ENCODE results near the gene MLC1. TPM values are rescaled to one million over a fixed set of nuclear protein-coding genes. Genes with fewer than 3 reads are reported as not detected.

The MLC1 gene
- total and polyA plus RNA-seq, 2 of the 4 experiments (the other 2 are of a cell fraction): 0.10 TPM; not detected in 1

- ChIA-PET POLR2A (ENCODE audit: unreplicated experiment) (no interaction called here), CTCF (no interaction called here)
- Histone ChIP-seq H3K36me3 (ENCODE audit: control insufficient read depth, insufficient read depth, low read length) (peaks cover 26% of the 10 kb centered on the region), H4K5ac (ENCODE audit: low read depth, low read length) (no peak overlapping the region), H3K27me3 (ENCODE audit: control insufficient read depth, insufficient read depth, low read length) (no peaks in the 10 kb centered on the region), H3K4me3 (ENCODE audit: insufficient read depth, low read depth, low read length) (no peak overlapping the region), H2BK20ac (ENCODE audit: low read depth, low read length) (peak overlapping the region; percentile 47; the same call in 1 of the 2 replicates), H3K56ac (ENCODE audit: extremely low read depth, insufficient read depth, low read length) (no peak overlapping the region), H3K23ac (ENCODE audit: low read depth, low read length) (no peak overlapping the region), H3K9me1 (ENCODE audit: insufficient read depth, low read length) (no peaks in the 10 kb centered on the region), H3K4ac (ENCODE audit: low read depth, low read length) (peak overlapping the region; percentile 31; the same call in 1 of the 2 replicates), H3K14ac (replicated peaks; ENCODE audit: low read depth, low read length) (no peak overlapping the region), H4K91ac (ENCODE audit: insufficient read depth, low read depth, low read length) (0 out of 2 replicates have a peak overlapping the region, but pooled peaks have one; percentile 22), H2AK9ac (replicated peaks; ENCODE audit: low read depth, low read length, poor library complexity) (no peak overlapping the region), H3K4me1 (ENCODE audit: control insufficient read depth, insufficient read depth, low read length) (peaks cover 6% of the 10 kb centered on the region; the same call in 1 of the 2 replicates), H3K18ac (ENCODE audit: low read depth, low read length) (no peak overlapping the region), H4K8ac (ENCODE audit: low read depth in 2 of 2, low read length in 2 of 2) (0 out of 4 replicates have a peak overlapping the region, but pooled peaks of 1 of the 2 experiments have one; percentile 42), H3K79me1 (ENCODE audit: low read depth in 1 of 2, low read length in 2 of 2) (no peaks in the 10 kb centered on the region), H3K9ac (ENCODE audit: low read depth, low read length) (no peak overlapping the region), H2BK15ac (ENCODE audit: low read depth, low read length) (no peak overlapping the region), H2AK5ac (ENCODE audit: low read depth, low read length) (no peak overlapping the region), H3K4me2 (ENCODE audit: low read depth, low read length) (peak overlapping the region; percentile 48), H2BK120ac (ENCODE audit: low read depth, low read length) (peak overlapping the region; percentile 57; the same call in 1 of the 2 replicates), H2BK5ac (ENCODE audit: low read depth, low read length, poor library complexity, severe bottlenecking) (no peak overlapping the region), H4K20me1 (ENCODE audit: insufficient read depth, low read length) (no peaks in the 10 kb centered on the region; the same call in 1 of the 2 replicates), H3K9me3 (ENCODE audit: control insufficient read depth, insufficient read depth, low read length) (peaks cover 6% of the 10 kb centered on the region), H3K27ac (ENCODE audit: insufficient read depth, low read length) (no peak overlapping the region; the same call in 1 of the 2 replicates), H2AFZ (replicated peaks; ENCODE audit: low read length, poor library complexity) (no peak overlapping the region)
- BruUV-seq (replicated peaks): no TSS peak
- TF ChIP-seq FOS (IDR thresholded peaks at IDR 0.05; ENCODE audit: low read depth, low read length) (no peak), CEBPB (IDR thresholded peaks at IDR 0.05; ENCODE audit: low read depth, low read length) (peak; percentile 64; the same call in 1 of the 2 replicates)
- peak; percentile 68 for DNase-seq
- intact Hi-C loops (cut with micrococcal nuclease) (no loop called here), dilution Hi-C loops (cut with HindIII; ENCODE audit: low sequenced_read_pairs, unreplicated experiment) (no loop called here), in situ Hi-C loops (cut with MboI; ENCODE audit: low sequenced_read_pairs) (no loop called here)
- peak; percentile 48 for ATAC-seq (ENCODE audit: low read depth)
- WGBS, 2 experiments (ENCODE audit: extremely low coverage in 2 of 2, insufficient read length in 1 of 2): 87% methylated on average over 5 of the region's 10 CpGs; no CpG with 5 or more reads in 1 of the 2 experiments
These were observed 44.0 kb upstream of the MLC1 start for GRCh38 chr22:50129121-50129736.
